ENCODE data around the gene EYS. TPM values are rescaled to one million over a fixed set of nuclear protein-coding genes. Genes with fewer than 3 reads are reported as not detected.

EYS gene
- total and polyA plus RNA-seq, 9 of the 15 experiments (the other 6 are each of a cell fraction or from before 2014, with no cell fraction given) = 0.03 to 0.36 (median 0.10) TPM; not detected in 2

DNA sequence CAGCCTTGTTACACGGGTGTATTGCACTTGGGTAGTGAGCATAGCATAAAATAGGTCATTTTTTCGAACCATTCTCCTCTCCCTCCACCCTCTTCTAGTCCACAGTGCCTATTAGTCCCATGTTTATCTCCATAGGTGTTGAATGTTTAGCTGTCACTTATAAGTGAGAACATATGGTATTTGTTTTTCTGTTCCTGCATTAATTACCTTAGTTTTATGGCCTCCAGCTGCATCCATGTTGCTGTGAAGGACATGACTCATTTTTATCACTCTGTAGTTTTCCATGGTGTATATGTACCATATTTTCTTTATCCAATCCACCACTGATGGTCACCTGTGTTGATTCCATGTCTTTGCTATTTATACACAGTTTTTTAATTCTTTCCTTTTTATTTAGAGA is 889.5 kb downstream of the EYS start (continued):
- TF ChIP-seq ZZZ3 (IDR thresholded peaks at IDR 0.05) = no peak

DNA sequence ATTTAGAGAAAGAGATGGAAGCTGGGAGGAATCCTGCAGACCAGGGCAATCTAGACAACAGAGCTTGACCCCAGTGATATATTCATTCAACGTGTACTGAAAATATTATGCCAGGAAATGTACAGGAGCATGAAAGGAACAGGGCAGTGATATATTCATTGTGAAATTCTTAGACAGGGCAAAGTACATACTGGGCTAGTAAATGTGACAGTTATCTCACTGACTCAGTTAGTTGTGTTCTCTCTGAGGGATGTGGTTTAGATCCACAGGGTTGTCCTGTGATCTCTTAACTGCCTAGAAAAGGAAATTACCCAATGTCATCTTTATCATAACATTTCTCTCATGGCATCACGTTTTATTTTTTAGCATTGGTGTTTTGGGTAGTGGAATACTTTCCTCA is 891.3 kb downstream of the EYS start:
- Histone ChIP-seq H3K27me3 (ENCODE audit: control insufficient read depth in 2 of 2, insufficient read depth in 2 of 2, low read length in 2 of 2) (no peaks in the 10 kb centered on the region), H3K4me3 (no peak overlapping the region), H3K36me3 (ENCODE audit: control insufficient read depth, insufficient read depth, low read length) (no peaks in the 10 kb centered on the region), H3K4me2 (ENCODE audit: insufficient read depth, low read length) (no peak overlapping the region), H2AFZ (ENCODE audit: low read depth, low read length) (no peak overlapping the region), H3K9ac (ENCODE audit: insufficient read depth in 1 of 2, low read depth in 2 of 2, low read length in 2 of 2) (no peak overlapping the region), H3K9me3 (replicated peaks; ENCODE audit: control insufficient read depth, insufficient read depth, low read depth, low read length) (0 out of 2 replicates have a peak, but pooled peaks cover 1% of the 10 kb centered on the region), H4K20me1 (replicated peaks; ENCODE audit: control insufficient read depth, insufficient read depth, low read length) (no peaks in the 10 kb centered on the region), H3K9me1 (ENCODE audit: control insufficient read depth, insufficient read depth, low read length) (no peaks in the 10 kb centered on the region), H3K79me2 (ENCODE audit: control insufficient read depth, insufficient read depth, low read length) (no peaks in the 10 kb centered on the region), H3K27ac (ENCODE audit: extremely low read depth, low read depth, low read length) (no peak overlapping the region), H3K4me1 (replicated peaks in 1 of 2; ENCODE audit: control insufficient read depth in 2 of 2, insufficient read depth in 2 of 2, low read length in 2 of 2) (no peaks in the 10 kb centered on the region)
- ATAC-seq (no peak), DNase-seq (ENCODE audit: extremely low read depth in 1 of 4, low spot score in 3 of 4) (no peak), FAIRE-seq (no peak)
- no TSS peak for BruUV-seq (replicated peaks)
- TF ChIP-seq RBM14 (IDR thresholded peaks at IDR 0.05; ENCODE audit: borderline replicate concordance, insufficient read depth, low read depth, low read length) (no peak), ZNF436 (CRISPR knock-in tag; IDR thresholded peaks at IDR 0.05) (no peak), KDM2B (CRISPR knock-in tag; IDR thresholded peaks at IDR 0.05) (no peak), ZNF57 (CRISPR knock-in tag; IDR thresholded peaks at IDR 0.05) (no peak), TBL1XR1 (IDR thresholded peaks at IDR 0.05; ENCODE audit: low read length in 2 of 2) (no peak)
- TF ChIP-seq, protein P1, sequence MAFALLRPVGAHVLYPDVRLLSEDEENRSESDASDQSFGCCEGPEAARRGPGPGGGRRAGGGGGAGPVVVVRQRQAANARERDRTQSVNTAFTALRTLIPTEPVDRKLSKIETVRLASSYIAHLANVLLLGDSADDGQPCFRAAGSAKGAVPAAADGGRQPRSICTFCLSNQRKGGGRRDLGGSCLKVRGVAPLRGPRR (CRISPR knock-in tag; IDR thresholded peaks at IDR 0.05) = no peak
- TF ChIP-seq, protein P2, sequence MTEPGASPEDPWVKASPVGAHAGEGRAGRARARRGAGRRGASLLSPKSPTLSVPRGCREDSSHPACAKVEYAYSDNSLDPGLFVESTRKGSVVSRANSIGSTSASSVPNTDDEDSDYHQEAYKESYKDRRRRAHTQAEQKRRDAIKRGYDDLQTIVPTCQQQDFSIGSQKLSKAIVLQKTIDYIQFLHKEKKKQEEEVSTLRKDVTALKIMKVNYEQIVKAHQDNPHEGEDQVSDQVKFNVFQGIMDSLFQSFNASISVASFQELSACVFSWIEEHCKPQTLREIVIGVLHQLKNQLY (CRISPR knock-in tag; conservative IDR thresholded peaks at IDR 0.05) = no peak
- in situ Hi-C loops (cut with MboI) = no loop called here
- intact Hi-C loops (cut with micrococcal nuclease) = no loop called here
- ChIA-PET CTCF (ENCODE audit: low intra/inter-chr PET ratio) (no interaction called here), POLR2A (no interaction called here)
- 11% methylated on average over 2 of the region's 2 CpGs for WGBS (ENCODE audit: insufficient coverage, low coverage, missing lambda C conversion rate)
